HG02763 (cell line): ENCODE measurements around the gene ARFIP1.

Experiments
- ATAC-seq: cut with Tn5 transposase; IDR thresholded peaks from one replicate; pipeline ENCODE4 v1.9.1; 2021; ENCODE audit warnings: mild to moderate bottlenecking, moderate library complexity; ENCODE audit not compliant: unreplicated experiment

ARFIP1 gene

DNA sequence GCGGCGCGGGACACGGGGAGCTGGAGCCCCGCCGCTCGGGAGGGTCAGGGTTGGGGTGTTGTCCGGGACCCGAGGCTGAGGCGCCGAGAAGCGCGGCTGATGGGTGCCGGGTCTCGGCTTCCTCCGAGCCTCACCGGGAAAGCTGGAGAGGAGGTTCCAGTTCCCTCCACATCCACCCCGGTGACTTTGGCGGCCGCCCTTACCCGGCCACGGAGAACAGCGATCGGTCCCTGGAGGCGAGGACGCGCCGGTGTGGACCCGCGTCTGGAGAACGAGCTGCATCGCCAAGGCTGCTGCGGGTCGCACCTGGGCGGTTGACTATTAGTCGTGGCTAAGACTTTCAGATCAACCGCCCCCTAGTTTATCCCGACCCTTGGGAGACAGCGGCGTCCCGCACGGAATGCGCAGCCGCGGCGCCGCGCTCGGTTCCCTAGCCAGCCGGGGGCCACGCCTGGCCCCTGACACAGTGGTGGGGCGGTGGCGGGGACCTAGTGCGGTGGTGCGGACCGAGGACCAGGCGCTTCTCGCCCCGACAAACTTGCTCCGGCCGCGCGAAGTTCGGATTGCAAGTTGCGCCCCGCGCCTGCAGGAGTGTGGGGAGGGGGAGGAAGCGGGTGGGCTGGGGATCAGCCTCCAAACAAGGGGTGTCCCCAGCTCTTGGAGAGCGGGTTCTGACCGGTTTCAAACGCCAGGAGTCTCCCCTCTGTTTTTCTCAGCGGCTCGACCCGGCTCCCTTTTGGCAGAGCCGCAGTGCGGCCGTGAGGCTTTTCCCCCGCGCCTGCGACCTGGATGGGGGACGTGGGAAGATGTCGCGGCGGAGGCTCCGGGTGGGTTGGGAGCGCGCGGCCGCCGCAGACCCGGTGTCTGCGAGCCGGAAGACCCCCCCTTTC, 156.9 kb downstream of the ARFIP1 start:
- ATAC-seq, result no peak

DNA sequence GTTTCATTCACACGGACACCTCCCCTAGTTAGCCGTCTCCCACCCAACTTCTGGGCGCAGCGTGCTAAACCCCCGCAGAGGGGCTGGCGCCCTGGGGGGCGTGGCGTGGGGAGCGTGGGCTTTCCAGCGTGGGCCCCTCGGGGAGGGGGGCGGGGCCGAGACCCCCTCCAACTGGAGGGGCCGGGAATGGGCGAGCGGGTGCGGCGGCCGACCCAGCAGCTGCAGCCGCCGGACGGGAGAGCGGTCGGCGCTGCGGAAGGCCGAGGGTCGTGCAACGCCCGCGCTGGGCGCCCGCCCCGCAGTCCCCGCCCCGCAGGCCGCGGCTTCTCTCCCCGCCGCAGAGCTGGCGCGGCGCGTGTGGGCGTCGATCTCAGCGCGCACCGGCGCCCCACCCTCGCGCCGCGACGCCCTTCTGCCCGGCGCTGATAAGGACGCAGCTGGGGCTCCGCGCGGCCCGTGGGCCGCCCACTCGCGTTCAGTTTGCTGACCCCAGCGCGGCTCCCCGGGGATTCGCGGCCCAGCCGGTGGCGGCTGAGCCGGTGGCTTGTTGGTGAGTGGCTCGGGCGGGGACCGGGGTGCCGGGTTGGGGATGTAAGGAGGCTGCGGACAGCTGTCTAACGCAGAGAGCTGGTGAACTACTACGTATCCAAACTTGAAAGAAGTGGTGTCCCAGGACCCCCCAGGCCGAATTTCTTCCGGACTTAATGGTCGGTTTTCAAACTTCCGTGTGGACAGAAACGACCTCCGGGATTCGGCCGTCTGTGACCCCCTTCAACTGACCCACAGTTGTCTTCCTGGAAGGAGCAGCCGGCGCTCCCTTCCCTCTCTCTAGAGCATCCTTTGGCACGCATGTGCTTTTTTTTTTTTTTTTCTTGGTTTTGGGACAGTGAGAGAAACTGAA, 157.8 kb downstream of the ARFIP1 start:
- no peak for ATAC-seq

DNA sequence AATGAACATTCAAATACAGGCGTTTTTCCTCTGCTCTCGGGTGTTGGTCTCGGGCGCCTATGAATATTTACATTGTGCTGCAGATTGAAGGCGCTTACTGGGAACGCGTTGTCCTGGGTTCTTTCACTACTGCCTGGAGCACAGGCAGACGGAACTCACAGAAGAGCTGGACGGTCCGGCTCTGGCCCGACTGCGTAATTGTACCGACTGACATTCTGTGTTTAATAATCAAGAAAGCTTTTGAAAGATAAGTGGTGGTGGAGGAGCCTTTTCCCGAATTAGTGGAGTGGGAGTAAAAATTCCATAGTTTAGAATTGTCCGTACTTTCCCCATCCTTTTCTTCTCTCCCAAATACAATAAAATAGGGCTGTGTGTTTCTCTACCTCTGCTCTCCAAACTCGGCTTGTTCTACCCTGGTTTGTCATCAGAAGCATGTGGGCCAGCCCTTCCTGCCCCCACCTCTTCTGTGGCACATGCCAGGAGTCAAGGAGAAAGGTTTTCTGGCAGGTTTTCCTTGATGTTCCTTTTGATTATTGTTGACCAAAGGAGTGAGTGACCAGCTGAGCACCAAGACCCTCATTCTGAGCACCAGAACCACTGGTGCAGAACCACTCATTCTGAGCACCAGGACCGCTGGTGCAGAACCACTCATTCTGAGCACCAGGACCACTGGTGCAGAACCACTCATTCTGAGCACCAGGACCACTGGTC, 158.6 kb downstream of the ARFIP1 start:
- no peak for ATAC-seq

DNA sequence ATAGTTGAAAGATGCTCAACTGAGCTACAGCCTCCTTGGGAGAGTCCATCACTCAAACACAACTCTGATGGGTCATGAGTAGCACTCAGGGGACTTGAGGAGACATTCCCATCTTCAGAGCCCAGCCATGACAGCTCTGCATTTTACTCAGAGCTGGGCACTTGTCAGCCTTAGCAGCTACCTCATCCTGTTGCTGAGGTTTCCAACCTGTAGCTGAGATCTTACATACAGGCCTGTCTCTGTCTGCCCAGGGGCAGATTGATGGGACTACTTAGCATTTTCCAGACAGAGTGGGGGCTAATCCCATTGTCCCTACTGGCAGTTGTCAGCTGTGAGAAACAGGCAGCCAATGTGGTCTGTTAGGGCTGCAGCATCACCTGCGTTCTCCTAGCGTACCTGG, 159.9 kb downstream of the ARFIP1 start:
- ATAC-seq, result no peak

GRCh38 chr4:152940461-152940860, 160.7 kb downstream of the ARFIP1 start:
- ATAC-seq, result no peak

GRCh38 chr4:152941411-152941810, 161.7 kb downstream of the ARFIP1 start:
- ATAC-seq, result no peak

DNA sequence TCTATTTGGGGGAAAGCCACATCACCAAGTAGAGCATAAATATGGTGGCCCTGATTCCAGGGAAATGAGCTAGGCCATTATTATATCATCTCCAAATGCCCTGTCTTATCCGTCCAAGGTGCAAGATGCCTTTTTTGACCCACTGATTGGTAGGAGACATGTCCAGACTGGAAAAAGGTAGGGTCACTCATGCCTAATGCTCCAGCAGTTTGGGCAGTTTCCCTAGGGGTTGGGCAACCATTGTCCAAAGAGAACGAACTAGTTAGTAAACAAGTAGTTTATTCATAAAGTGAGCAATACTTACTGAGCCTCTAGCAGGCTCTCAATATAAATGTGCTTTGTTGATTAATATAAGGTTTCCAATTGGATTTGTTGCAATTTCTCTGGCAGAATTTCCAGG, 162.6 kb downstream of the ARFIP1 start:
- no peak for ATAC-seq

DNA sequence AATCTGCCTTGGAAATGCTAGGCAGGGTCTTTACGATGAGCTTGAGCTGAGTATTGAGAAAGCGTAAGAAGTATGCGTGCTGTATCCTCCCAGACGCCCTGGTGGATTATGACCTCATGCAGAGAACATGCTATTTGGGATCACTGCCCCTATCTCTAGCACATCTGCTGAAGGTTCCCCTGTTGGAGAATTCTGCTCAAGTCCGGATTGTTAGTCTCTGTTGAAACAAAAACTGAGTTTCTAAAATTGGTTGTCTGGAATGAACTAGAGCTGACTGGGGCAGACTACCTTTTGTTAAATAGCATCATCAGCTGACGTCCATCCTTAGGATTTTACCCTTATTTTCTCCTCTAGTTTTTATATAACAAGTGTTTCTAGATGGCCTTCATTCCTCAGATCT, 163.9 kb downstream of the ARFIP1 start:
- no peak for ATAC-seq

DNA sequence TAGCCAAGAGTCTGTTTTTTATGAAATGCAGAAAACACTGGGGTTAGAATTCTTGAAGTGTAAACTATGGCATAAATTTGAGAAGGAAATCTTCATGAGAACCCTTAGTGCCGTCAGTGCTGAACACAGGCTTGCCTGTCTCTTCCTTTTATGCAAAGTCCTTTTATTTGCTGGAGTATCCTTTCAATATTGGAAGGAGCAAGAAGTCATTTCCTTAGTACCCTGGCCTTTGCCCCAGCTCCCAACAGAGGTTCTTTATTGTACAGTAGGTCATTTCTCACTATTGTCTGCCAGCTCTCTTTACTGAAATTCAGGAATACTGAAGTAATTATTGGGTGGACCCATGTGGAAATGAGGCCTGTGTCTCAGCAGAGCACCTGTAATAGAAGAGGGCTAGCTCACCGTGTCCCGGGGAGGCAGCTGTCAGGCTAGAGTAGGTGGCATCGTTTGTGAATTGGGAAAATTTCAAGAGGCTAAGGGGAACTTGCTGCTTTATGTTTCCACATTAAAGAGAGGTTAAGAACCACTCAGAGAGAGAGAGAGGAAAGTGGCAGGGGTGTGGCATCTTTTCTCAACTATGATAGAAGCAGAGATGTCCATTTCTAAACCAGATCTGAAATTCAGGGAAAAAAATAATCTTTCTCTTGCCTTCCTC, 165.0 kb downstream of the ARFIP1 start:
- ATAC-seq, result no peak

DNA sequence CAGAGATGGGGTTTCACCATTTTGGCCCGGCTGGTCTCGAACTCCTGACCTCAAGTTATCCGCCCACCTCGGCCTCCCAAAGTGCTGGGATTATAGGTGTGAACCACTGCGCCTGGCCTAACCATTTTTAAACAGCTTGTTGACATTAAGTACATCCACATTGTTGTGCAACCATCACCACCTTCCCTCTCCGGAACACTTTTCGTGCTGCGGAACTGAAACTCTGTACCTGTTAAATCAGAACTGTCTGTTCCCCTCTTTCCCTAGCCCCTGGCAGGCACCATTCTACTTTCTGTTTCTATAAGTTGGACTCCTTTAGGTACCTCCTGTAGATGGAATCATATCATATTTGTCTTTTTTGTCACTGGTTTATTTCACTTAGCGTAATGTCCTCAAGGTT, 165.9 kb downstream of the ARFIP1 start:
- ATAC-seq, result no peak

DNA sequence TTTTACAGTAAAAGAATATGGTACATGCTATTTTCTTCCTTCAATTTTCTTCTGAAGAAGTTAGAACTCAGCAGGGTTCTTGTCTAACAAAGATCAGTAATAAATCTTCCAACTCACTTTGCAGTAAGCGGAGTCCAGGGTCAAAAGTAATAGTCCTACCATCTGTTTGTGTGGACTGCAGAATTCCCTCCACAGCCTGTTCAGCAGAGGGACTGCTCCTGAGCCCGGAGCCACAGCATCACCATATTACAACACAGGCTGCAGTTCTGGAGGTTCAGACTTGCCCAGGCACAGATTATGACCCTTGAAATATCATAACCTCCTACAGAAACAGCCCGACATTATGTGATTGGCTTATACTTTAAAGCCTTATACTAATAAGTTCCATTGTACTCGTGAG, 166.7 kb downstream of the ARFIP1 start:
- ATAC-seq, result no peak

DNA sequence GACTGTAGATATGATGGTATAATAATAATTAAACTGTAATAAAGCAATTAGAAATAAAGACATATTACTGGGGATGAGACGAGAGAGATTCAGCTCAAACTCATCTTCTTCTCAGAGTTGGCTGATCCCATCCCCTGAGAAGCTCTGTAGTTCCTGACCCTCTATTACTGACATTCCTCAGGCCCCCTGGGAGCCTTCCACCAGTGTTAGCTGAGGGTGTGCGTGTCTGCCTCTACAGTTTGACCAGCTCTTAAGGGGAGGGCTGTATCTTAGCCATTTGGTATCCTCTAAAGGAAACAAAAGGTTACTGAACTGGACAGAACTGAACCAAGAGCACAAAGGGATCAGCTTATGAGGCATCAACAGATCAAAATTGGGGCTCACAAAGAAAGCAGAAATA, 167.6 kb downstream of the ARFIP1 start:
- ATAC-seq, result no peak

- ATAC-seq, result no peak
Observed at GRCh38 chr4:152949930-152950329, 170.2 kb downstream of the ARFIP1 start.

GRCh38 chr4:152950402-152951274, 170.9 kb downstream of the ARFIP1 start:
- ATAC-seq, result no peak

GRCh38 chr4:152951348-152951747, 171.6 kb downstream of the ARFIP1 start:
- ATAC-seq, result no peak

DNA sequence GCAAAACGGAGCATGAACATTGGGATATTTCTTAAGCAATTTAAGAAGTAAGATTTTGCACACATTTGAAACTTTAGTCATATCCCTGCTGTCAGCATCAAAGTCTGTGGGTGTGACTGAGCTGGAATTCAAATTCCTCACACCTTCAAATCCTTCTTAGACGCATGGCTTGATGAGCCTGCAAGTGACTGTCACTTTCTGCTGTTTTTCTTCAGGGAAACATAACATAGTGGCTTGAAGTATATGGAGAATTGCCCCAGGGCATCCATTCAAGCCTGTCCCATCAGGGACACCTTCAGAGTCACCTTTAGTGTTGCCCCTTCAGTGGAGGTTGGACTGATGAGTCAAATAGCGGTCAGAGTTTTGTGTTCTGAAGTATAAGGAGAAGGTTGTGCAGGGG, 173.8 kb downstream of the ARFIP1 start:
- no peak for ATAC-seq

DNA sequence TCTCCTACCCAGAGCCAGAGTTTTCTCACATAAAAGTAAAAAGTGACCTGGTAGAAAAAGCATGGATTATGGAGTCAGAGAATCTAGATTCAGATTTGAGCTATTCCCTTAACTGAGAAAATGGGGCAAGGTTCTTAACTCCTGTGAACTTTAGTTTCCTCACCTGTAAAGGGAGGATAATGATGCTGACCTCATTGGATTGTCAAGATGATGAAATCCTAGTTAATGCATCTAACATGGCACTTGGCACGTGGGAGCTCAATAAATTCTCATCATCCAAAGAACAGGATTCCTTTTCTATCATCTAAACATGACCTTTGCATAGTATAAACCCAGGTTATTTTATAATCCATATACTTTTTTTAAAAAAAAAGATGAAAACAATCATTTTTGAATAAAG, 175.0 kb downstream of the ARFIP1 start:
- no peak for ATAC-seq

DNA sequence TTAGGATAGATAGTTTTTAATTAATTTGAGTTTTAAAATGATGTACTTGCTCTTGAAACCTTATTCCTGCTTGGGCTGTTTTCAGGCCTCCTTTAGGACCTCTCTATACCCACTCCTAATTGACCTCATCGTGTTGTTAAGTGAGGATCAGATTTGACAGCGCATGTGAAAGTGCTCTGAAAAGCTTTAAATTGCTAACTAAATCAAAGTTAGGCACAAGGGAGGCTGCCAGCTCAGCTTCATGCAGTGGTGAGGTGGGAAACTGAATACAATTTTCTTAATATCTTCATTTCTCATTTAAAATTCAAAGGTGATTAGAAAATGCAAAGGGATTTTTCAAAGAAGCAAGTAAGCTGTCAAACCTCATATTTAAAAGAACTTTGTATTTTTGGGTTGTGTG, 176.4 kb downstream of the ARFIP1 start:
- ATAC-seq, result no peak

- no peak for ATAC-seq
Observed at GRCh38 chr4:152956650-152957436, 177.1 kb downstream of the ARFIP1 start.
